ENCODE measurements around the gene CYP2A7. TPM values are rescaled to one million over a fixed set of nuclear protein-coding genes. Genes with fewer than 3 reads are reported as not detected.
"Not testable (repeated sequence)": the region's sequence is repeated elsewhere in the genome, so short reads cannot be mapped to it uniquely, and the experiment has no call there.

CYP2A7 gene
- polyA plus RNA-seq, 2 of the 4 experiments (the other 2 are of a cell fraction) = not detected

- TF ChIP-seq ZC3H11A (IDR thresholded peaks at IDR 0.05) (no peak), MAFK (IDR thresholded peaks at IDR 0.05; ENCODE audit: partially characterized antibody) (no peak), JUN (IDR thresholded peaks at IDR 0.05) (peak; percentile 95 to 98), EHMT2 (IDR thresholded peaks at IDR 0.05; ENCODE audit: low read depth) (no peak), ELK1 (IDR thresholded peaks at IDR 0.05; ENCODE audit: low read depth, low read length) (no peak), ATOH8 (CRISPR knock-in tag; IDR thresholded peaks at IDR 0.05; ENCODE audit: low read depth) (0 out of 2 replicates have a peak, but pooled peaks have one; percentile 13), HMGXB4 (CRISPR knock-in tag; IDR thresholded peaks at IDR 0.05; ENCODE audit: borderline replicate concordance) (no peak), BHLHE40 (IDR thresholded peaks at IDR 0.05; ENCODE audit: low read depth, low read length) (peak; percentile 96), PHF8 (IDR thresholded peaks at IDR 0.05; ENCODE audit: borderline replicate concordance, low read depth) (no peak)
Measured at GRCh38 chr19:40831502-40832430, 50.3 kb downstream of the CYP2A7 start (continued).

GRCh38 chr19:40830741-40831140 lies 51.3 kb downstream of the CYP2A7 start:
- POLR2A ChIA-PET = interaction anchor here (0.7 kb wide), 1 partner anchor 76 kb away, joined by 3 read pairs; no protein-coding TSS in a partner anchor
- DNase-seq (ENCODE audit: low read depth in 1 of 2, low spot score in 1 of 2); FAIRE-seq; ATAC-seq; H3K4me2 ChIP-seq; H3K9me3 ChIP-seq; H3K27ac ChIP-seq; H3K4me3 ChIP-seq: not testable (repeated sequence)
- WGBS (ENCODE audit: missing lambda C conversion rate) = 92% methylated on average over 16 of the region's 16 CpGs
- CTCF ChIA-PET = interaction anchor here (1.0 to 2.9 kb wide), 5 partner anchors 10 to 314 kb away, joined by 3 to 26 read pairs (median 4); no protein-coding TSS in a partner anchor
- peaks cover 13% of the 10 kb centered on the region for H3K4me1 ChIP-seq

GRCh38 chr19:40829205-40829604 lies 52.8 kb downstream of the CYP2A7 start:
- TF ChIP-seq RARB (CRISPR knock-in tag; IDR thresholded peaks at IDR 0.05) (no peak), RAD21 (conservative IDR thresholded peaks at IDR 0.05 in 1 of 2, IDR thresholded peaks at IDR 0.05 in 1 of 2) (no peak), ZC3H11A (IDR thresholded peaks at IDR 0.05) (no peak), EP300 (IDR thresholded peaks at IDR 0.05) (no peak), BHLHE40 (IDR thresholded peaks at IDR 0.05; ENCODE audit: low read depth, low read length) (no peak), CBX8 (IDR thresholded peaks at IDR 0.05) (no peak), KDM5A (IDR thresholded peaks at IDR 0.05) (no peak), CHD4 (IDR thresholded peaks at IDR 0.05; ENCODE audit: borderline replicate concordance) (no peak), E2F6 (IDR thresholded peaks at IDR 0.05; ENCODE audit: borderline replicate concordance, low read depth) (no peak), NFE2L2 (conservative IDR thresholded peaks at IDR 0.05; ENCODE audit: low read length) (no peak), CHD2 (IDR thresholded peaks at IDR 0.05; ENCODE audit: low read length, partially characterized antibody) (no peak), HMGXB4 (CRISPR knock-in tag; IDR thresholded peaks at IDR 0.05; ENCODE audit: borderline replicate concordance) (no peak), FOXS1 (CRISPR knock-in tag; IDR thresholded peaks at IDR 0.05) (no peak), ESRRA (IDR thresholded peaks at IDR 0.05; ENCODE audit: borderline replicate concordance, low read length) (no peak), CEBPB (IDR thresholded peaks at IDR 0.05) (no peak), MAX (IDR thresholded peaks at IDR 0.05) (no peak), JUN (IDR thresholded peaks at IDR 0.05) (no peak), GATA3 (IDR thresholded peaks at IDR 0.05; ENCODE audit: borderline replicate concordance) (no peak), HOXB5 (CRISPR knock-in tag; IDR thresholded peaks at IDR 0.05) (no peak)
- ChIA-PET CTCF (interaction anchor here (1.0 to 2.9 kb wide), 4 partner anchors 9 to 166 kb away, joined by 3 to 26 read pairs (median 8); no protein-coding TSS in a partner anchor), POLR2A (no interaction called here)
- Histone ChIP-seq H3K4me2 (no peak overlapping the region), H3K27ac (no peak overlapping the region), H3K4me3 (no peak overlapping the region), H3K9me3 (no peaks in the 10 kb centered on the region), H3K4me1 (peaks cover 13% of the 10 kb centered on the region)
- FAIRE-seq (no peak), DNase-seq (ENCODE audit: low read depth in 1 of 2, low spot score in 1 of 2) (no peak), ATAC-seq (no peak)
